Left renal pelvis (tissue), 4 donors: Measurements from ENCODE around the gene BCL2. TPM values are rescaled to one million over a fixed set of nuclear protein-coding genes. Genes with fewer than 3 reads are reported as not detected.

Experiments
- DNase-seq, 4 donors: peaks; one replicate each; pipeline ENCODE4 v3.0.0-alpha.2; 2013; ENCODE audit warnings: low read depth in 4 of 4, low spot score in 3 of 4
- polyA plus RNA-seq, 4 donors: library from polyadenylated mRNA; unstranded; fragments of 120-200 nt; gene quantifications; one replicate each; pipeline ENCODE4 v1.2.1, GENCODE V29; 2013; ENCODE audit not compliant: insufficient read length in 4 of 4

The BCL2 gene
- polyA plus RNA-seq, 4 donors, result 21.6 to 27.4 (median 24.5) TPM

DNA sequence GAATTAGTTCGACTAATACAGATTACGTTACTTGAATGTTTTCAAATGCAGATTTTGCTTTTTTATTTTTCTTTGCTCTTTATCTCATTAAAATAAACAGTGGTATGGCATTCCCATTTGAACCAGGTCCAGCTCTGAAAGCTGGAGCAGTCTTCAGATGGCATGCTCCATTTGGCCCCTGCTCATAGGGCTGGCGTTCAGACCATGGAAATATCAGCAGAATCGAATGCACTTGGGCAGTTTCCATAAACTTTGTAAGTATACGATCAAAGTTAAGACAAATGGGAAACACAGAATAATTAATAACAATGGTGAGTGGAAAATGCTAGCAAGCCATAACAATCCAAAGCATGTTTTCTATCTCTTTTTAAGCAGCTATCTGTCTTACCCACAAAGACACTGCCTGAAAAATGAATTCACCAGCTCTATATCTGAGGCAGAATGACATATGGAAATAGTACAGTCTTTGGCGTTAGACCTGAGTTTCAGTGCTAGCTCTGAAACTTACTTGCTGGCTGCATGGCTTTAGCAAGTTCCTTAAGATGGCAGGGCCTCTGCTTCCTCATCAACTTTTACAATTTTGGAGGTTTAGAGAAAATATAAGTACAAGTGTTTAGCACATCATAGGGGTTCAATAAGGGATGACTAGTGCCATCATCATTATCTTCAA, 131.6 kb downstream of the BCL2 start:
- DNase-seq, result no peak

GRCh38 chr18:63187223-63187574, 132.4 kb downstream of the BCL2 start:
- DNase-seq, result no peak

- no peak for DNase-seq
Observed at GRCh38 chr18:63186520-63187222, 132.9 kb downstream of the BCL2 start.

- no peak for DNase-seq
Observed at GRCh38 chr18:63185984-63186383, 133.6 kb downstream of the BCL2 start.

DNA sequence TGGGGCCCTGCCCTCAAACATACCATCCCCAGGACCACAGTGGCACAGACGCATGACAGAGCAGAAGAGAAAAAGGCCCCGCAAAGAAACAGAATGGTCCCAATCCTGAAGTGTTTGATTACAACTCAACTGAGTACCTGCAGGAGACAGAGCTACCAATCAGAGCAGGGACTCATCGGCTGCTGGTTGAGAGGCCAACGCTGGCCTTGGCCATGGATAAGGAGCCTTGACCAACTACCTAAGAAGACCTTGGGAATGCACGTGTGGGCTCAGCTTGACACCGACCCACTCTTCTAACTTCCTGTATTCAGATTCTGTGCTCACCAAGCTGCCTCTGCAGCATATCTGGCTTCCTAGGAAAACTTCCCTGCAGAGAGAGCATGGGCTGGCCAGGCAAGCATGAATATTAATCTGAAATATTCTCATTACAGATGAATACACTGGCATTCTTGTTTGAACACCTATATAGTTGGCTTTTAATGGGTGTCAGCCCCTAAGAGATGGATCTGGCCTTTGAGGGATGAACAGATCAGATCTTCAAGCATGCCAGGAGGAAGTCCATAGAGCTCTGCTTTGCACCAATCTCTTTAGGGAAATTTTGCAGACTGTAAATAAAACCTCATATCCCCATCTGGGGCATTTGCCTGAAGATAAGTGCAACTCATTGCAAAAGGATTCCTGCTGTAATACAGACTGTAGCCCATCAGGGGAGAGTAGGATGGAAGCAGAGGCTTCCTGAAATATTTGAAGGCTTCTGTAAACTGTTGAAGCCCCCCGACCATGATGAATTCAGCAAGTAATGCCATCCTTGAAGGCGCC, 135.4 kb downstream of the BCL2 start:
- no peak for DNase-seq

DNA sequence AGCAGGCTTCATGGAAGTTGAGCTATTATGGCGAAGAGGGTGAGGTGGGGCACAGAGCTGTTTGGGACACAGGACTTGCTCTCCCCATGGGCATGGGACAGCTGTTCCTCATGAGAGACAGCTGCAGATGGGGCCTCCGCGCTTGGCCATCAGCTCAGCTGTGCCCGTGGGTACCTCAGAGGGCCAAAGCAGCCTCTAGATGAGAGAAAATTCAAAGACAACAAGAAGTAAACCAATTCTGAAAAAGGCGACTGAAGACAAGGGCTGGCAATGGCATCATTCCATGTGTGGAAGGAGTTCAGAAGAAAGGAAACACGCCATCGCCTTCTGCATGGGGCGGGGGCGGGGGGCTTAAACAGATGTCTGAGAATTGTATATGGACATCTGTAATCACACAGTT, 136.2 kb downstream of the BCL2 start:
- no peak for DNase-seq

- no peak for DNase-seq
Observed at GRCh38 chr18:63182861-63183260, 136.7 kb downstream of the BCL2 start.

DNA sequence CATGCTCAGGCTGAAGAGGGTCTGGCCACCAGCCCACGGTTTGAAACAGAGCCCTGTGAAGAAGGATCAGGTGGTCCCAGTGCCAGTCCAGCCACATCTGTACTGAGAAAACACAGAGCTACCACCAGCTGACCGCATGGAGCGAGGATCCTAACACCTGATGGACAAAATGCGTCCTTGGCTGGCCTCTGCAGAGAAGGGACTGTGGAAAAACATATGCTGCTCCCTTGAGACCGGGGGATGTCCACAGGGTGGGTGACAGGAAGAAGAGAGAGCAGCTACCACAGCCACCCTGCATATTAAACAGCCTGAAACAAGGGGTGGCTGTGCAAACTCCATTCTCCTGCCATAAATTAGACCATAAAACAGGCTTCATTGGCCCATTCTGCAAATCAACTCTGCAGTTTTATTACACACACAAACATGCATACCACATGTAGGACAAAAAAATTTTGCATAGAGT, 137.2 kb downstream of the BCL2 start:
- DNase-seq, result no peak

DNA sequence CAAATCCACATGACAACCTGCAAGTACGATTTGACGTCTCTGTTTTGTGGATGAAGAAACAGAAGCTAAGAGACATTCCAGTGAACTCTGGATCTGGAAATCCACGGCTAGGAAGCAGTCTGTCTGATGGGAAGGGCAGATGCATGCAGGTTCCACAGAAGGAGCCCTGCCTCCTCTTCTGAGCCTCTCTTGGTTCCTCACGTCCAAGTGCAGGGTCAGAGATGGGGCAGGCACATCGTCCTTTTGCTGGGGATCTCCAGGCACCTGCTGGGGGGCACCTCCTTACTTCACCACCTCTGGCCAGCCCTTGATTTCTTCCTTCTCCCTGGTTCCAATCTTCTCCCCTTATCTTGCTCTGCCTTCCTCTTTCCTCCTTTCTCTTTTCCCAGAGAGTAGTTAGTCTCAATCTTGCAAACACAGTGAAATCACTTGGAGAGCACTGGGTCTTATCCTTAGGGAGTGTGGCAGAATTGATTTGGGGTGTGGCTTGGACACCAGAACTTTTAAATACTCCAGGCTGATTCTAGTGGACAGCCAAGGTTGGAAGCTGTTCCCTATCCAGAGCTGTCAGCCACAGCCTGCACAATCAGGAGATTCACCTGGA, 137.8 kb downstream of the BCL2 start:
- no peak for DNase-seq

GRCh38 chr18:63180971-63181376, 138.6 kb downstream of the BCL2 start:
- no peak for DNase-seq

DNA sequence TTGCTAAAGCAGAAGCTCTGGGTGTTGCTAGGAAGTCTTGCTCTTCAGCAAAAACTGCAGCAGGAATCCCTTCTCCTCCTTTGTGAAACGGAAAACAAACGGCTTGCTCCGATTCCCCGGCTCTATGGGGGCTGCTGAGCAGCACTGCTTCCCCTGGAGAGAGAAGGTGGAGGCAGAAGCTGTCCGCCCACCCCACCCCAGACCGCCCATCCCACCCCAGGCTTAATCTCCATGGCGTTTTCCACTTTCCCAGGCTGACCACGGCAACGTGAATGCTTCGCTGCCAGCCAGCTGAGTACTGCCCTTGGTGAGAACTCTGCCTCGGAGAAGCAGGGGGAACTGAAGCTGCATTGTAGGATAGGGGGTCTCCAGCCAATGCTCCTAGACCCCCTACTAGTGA, 139.2 kb downstream of the BCL2 start:
- DNase-seq, result no peak

GRCh38 chr18:63179422-63179821, 140.1 kb downstream of the BCL2 start:
- DNase-seq, result no peak

- no peak for DNase-seq
Observed at GRCh38 chr18:63178971-63179370, 140.6 kb downstream of the BCL2 start.

DNA sequence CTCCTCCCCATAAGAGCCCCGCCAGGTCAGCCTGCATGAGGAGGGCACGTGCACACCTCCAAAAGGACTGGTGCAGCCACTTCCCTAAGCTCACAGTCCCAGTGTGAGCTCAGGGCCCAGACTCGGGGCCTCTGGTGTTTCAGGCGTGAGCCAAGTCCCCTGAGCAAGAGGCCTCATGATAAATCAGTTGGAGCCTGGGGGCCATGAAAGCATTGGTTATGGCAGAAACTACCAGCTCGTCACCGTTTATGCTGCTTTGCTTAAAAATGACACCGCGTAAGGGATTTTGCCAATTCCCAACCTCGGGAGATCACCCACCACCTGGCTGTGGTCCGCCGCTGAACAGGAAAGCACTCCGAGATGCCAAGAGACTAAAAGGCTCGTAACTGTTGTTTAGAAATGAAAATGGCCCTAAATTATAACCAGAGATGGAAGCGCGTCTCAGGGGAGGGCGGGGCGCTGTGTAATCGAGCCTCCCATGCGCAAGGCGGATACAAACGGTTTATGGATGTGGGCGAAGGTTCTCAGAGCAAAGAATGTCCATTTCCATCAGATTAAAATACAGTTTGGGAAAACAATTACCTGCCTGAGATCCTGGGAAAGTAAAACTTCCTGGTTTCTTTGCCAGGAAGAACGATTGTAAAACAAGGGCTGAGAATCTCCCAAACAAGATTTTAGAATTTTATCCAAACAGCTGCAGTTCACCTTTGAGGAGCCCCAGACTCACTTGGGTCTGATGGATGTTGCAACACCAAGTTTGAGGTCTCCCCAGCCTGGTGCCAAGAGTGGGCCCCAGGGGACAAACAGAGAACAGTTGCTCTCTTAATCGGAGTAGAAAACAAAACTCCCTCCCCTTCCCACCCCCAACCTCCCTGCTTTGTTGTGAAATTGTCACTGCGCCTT, 141.4 kb downstream of the BCL2 start:
- no peak for DNase-seq

DNA sequence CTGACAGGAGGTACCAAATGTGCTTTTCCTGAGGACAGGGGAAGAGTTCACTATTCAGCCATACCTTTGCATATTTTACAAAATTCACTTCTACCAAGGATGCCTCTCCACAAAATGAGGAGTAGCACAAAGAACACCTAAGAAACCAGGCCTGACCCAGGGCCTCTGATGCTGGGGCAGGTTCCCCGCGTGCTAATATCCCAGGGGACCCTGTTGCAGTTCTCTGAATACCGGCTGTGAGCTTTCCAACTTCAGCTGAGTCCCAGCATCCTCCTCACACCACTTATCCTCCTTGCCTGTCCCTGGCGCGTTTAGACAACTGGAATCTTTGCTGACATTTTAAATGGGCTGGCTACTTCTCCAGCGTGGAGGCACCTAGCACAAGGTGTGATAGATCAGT, 142.3 kb downstream of the BCL2 start:
- no peak for DNase-seq

DNA sequence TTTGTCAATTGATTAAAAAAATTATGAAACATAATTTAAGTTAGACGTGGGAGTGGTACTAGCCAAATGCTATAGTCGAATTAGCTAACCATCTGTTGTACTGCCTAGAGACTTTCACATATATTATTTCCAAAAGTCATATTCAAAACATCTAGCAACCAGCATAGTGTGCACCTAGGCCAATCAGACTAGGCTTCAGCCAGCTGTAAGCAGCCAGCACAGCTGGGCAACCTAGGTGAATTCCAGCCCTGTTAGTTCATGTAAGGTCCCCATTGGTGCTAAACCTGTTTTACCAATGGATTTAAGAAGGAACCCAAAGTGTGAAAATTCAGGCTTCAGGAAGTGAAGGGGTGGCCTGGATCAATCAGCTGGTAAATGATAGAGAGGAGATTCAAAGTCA, 144.3 kb downstream of the BCL2 start:
- DNase-seq, result no peak

DNA sequence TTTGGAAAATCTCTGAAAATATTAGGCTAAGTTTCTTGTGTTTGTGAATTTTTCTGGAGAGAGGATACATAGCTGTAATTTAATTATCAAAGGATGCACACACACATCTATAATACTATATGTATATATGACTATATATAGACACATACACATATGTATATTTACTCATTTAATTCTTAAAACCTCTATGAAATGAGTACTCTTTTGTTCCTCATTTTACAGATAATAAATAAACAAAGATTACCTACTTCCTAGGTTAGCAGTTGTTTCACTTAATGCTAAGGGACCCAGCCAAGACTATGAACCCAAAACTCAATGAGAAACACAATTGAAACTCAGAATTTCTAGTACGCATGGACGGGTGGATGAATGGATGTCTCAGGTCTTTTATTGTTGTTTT, 145.6 kb downstream of the BCL2 start:
- DNase-seq, result no peak

DNA sequence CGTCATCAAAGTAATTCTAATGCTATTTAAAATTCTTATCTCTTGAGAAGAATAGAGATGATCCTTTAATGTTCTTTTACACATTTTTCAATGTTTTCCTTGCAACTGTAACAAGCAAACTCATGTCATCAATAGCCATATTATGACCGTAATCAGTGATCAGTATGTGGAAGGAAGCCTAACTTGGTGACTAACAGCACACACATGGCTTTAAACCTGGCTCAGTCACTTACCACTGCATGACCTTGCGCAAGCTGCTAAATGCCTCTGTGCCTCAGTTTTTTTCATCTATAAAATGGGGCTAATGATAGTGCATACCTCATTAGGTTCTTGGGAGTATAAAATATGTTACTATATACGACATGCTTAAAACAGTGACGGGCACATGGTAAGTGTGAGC, 149.7 kb downstream of the BCL2 start:
- DNase-seq, result no peak

DNA sequence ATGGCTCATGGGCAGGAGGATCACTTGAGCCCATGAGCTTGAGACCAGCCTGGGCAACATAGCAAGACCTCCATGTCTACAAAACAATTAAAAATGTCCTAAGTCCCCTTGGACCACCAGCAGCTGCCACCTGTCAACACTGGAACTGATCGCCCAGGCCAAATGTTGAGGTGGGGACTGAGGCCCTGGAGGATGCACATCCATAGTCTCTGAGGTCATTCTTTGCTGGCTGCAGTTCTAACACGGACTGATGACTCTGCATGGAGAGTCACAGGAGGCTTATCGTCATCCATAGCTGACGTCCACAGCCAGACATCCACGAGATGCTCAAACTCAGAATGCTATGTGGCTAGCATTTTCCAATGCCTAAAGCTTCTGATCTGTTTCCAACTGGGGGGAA, 151.3 kb downstream of the BCL2 start:
- no peak for DNase-seq

- no peak for DNase-seq
Observed at GRCh38 chr18:63166142-63166541, 153.4 kb downstream of the BCL2 start.
